B cell (primary cell): Measurements from ENCODE around the gene SPOP. TPM values are rescaled to one million over a fixed set of nuclear protein-coding genes. Genes with fewer than 3 reads are reported as not detected.

Experiments
- ATAC-seq: fragments of 200-7000 bp; cut with Tn5 transposase; one replicate; pipeline ENCODE4 v1.10.0; 2021; ENCODE audit warnings: low read depth, mild to moderate bottlenecking, moderate number of reproducible peaks, moderate library complexity
- CTCF ChIA-PET: fragments of 350-600 bp; sonication (Branson Sonifier 250); formaldehyde crosslinking; loops from one replicate; lab custom pipeline; 2021; ENCODE audit warnings: antibody characterized with exemption, inconsistent platforms; lab: Charles Lee
- POLR2A ChIA-PET: fragments of 350-600 bp; sonication (Branson Sonifier 250); formaldehyde crosslinking; loops from one replicate; lab custom pipeline; 2021; ENCODE audit warnings: antibody characterized with exemption; lab: Charles Lee
- DNase-seq: peaks from one replicate; pipeline ENCODE4 v3.0.0; 2013
- H2AFZ ChIP-seq: 2 replicates; pipeline ENCODE4 v1.6.1; 2012; ENCODE audit warnings: mild to moderate bottlenecking, low read depth, low read length; ENCODE audit not compliant: insufficient read depth, poor library complexity, severe bottlenecking
- H3K27ac ChIP-seq, 2 donors: 1 replicate in 1 of 2; 2 replicates in 1 of 2; pipeline ENCODE4 v1.5.1; 2012 to 2013; ENCODE audit warnings: low read length in 2 of 2, mild to moderate bottlenecking in 2 of 2, moderate library complexity in 1 of 2
- H3K27me3 ChIP-seq, 4 experiments: fragments of 200-600 bp in 1 of 4; sonication (generic) in 1 of 4; replicated peaks in 1 of 4; 1 replicate in 2 of 4; 2 replicates in 2 of 4; pipeline versions ENCODE4 v1.6.1 to v1.7.0; 2013 to 2016; ENCODE audit warnings: low read length in 3 of 4, mild to moderate bottlenecking in 2 of 4, mixed read lengths in 1 of 4, moderate library complexity in 1 of 4; ENCODE audit not compliant: insufficient read depth in 4 of 4, control insufficient read depth in 3 of 4; ENCODE audit errors: control extremely low read depth in 1 of 4
- H3K36me3 ChIP-seq, 2 experiments: replicated peaks in 1 of 2; 1 replicate in 1 of 2; 2 replicates in 1 of 2; pipeline versions ENCODE4 v1.6.1 to v1.7.1; 2013; ENCODE audit warnings: low read length in 1 of 2; ENCODE audit not compliant: insufficient read depth in 2 of 2, control insufficient read depth in 1 of 2; ENCODE audit errors: control extremely low read depth in 1 of 2, extremely low read depth in 1 of 2
- H3K4me1 ChIP-seq, 2 donors: fragments of 200-600 bp in 1 of 2; sonication (generic) in 1 of 2; 1 replicate in 1 of 2; 2 replicates in 1 of 2; pipeline versions ENCODE4 v1.5.1 to v1.6.1; 2013 to 2017; ENCODE audit warnings: low read length in 2 of 2; ENCODE audit not compliant: control insufficient read depth in 2 of 2, insufficient read depth in 2 of 2
- H3K4me2 ChIP-seq: replicated peaks from 2 replicates; pipeline ENCODE3; 2012; ENCODE audit warnings: mild to moderate bottlenecking, low read depth, low read length; ENCODE audit not compliant: poor library complexity, severe bottlenecking
- H3K4me3 ChIP-seq, 5 experiments: fragments of 200-600 bp in 1 of 5; sonication (generic) in 1 of 5; 1 replicate in 3 of 5; 2 replicates in 2 of 5; pipeline versions ENCODE4 v1.5.1 to v1.7.0; 2011 to 2016; ENCODE audit warnings: low read length in 4 of 5, mild to moderate bottlenecking in 4 of 5, low read depth in 2 of 5, control low read depth in 1 of 5, moderate library complexity in 1 of 5; ENCODE audit not compliant: insufficient read depth in 1 of 5; ENCODE audit errors: control extremely low read depth in 1 of 5, extremely low read depth in 1 of 5
- H3K79me2 ChIP-seq: fragments of 200-600 bp; sonication (generic); one replicate; pipeline ENCODE4 v1.6.0; 2016; ENCODE audit warnings: low read length; ENCODE audit not compliant: control insufficient read depth, insufficient read depth
- H3K9ac ChIP-seq: fragments of 200-600 bp; sonication (generic); 2 replicates; pipeline ENCODE4 v1.6.1; 2017; ENCODE audit warnings: mild to moderate bottlenecking, low read length, moderate library complexity
- H3K9me3 ChIP-seq, 3 donors: one replicate each; pipeline versions ENCODE4 v1.6.1 to v1.7.1; 2013; ENCODE audit warnings: low read length in 2 of 3; ENCODE audit not compliant: control insufficient read depth in 2 of 3, insufficient read depth in 1 of 3; ENCODE audit errors: control extremely low read depth in 1 of 3
- H4K20me1 ChIP-seq: 2 replicates; pipeline ENCODE4 v1.6.0; 2012; ENCODE audit warnings: mild to moderate bottlenecking, low read length; ENCODE audit not compliant: insufficient read depth, control insufficient read depth, poor library complexity, severe bottlenecking
- H3K27ac Mint-ChIP-seq: one replicate; pipeline ENCODE4 v1.8.0; 2021; ENCODE audit warnings: mixed read lengths
- H3K27me3 Mint-ChIP-seq: one replicate; pipeline ENCODE4 v1.8.0; 2021; ENCODE audit warnings: mixed read lengths
- H3K4me1 Mint-ChIP-seq: one replicate; pipeline ENCODE4 v1.8.0; 2021; ENCODE audit warnings: mixed read lengths
- H3K4me3 Mint-ChIP-seq: one replicate; pipeline ENCODE4 v1.8.0; 2021; ENCODE audit warnings: mixed read lengths
- H3K9me3 Mint-ChIP-seq: one replicate; pipeline ENCODE4 v1.8.0; 2022; ENCODE audit warnings: mixed read lengths; ENCODE audit not compliant: insufficient read depth
- EZH2 ChIP-seq: IDR thresholded peaks from 2 replicates; pipeline ENCODE4 v1.6.1; 2012; ENCODE audit warnings: borderline replicate concordance, low read depth, mild to moderate bottlenecking, moderate library complexity, low read length; ENCODE audit not compliant: insufficient read depth, poor library complexity, severe bottlenecking
- WGBS: methylation state at CpG from one replicate; pipeline ENCODE4 v1.1.5; 2013; ENCODE audit warnings: missing lambda C conversion rate; ENCODE audit not compliant: insufficient coverage; 5-methylcytosine and 5-hydroxymethylcytosine counted together
- intact Hi-C: fragments of 100-400 bp; cut with micrococcal nuclease; formaldehyde crosslinking; loops from one replicate; pipeline ENCODE4 v1.10.0; 2022
- polyA plus RNA-seq: library from polyadenylated mRNA; depleted of rRNA; stranded (reverse); fragments of >200 nt; gene quantifications from 2 replicates; pipeline ENCODE4 v1.2.3, GENCODE V29; 2012
- total RNA-seq, 2 donors: library from RNA; stranded (reverse); fragments of 120-200 nt in 1 of 2; gene quantifications; 1 replicate in 1 of 2; 2 replicates in 1 of 2; pipeline versions ENCODE4 v1.2.3 to v1.2.4, GENCODE V29; 2013 to 2022
- TF ChIP-seq, protein P1 (sequence below): fragments of 200-600 bp; IDR thresholded peaks from one replicate; pipeline ENCODE4 v1.8.0; 2022; ENCODE audit warnings: antibody characterized with exemption, mild to moderate bottlenecking

SPOP gene
- total and polyA plus RNA-seq, 2 donors (not counting 1 experiment from before 2014, with no cell fraction given): 27.0 to 72.1 TPM

GRCh38 chr17:49630113-49630900, 47.6 kb downstream of the SPOP start:
- H3K4me3 Mint-ChIP-seq: no peak overlapping the region
- no peak overlapping the region for H3K9ac ChIP-seq
- no peak overlapping the region for H3K4me2 ChIP-seq
- intact Hi-C loops: no loop called here
- peaks cover 68% of the 10 kb centered on the region for H3K79me2 ChIP-seq
- CTCF ChIA-PET: interaction anchor here (0.8 kb wide), 1 partner anchor 68 kb away, joined by 4 read pairs; no protein-coding TSS in a partner anchor
- peaks cover 71% of the 10 kb centered on the region for H4K20me1 ChIP-seq
- TF ChIP-seq, protein P1, sequence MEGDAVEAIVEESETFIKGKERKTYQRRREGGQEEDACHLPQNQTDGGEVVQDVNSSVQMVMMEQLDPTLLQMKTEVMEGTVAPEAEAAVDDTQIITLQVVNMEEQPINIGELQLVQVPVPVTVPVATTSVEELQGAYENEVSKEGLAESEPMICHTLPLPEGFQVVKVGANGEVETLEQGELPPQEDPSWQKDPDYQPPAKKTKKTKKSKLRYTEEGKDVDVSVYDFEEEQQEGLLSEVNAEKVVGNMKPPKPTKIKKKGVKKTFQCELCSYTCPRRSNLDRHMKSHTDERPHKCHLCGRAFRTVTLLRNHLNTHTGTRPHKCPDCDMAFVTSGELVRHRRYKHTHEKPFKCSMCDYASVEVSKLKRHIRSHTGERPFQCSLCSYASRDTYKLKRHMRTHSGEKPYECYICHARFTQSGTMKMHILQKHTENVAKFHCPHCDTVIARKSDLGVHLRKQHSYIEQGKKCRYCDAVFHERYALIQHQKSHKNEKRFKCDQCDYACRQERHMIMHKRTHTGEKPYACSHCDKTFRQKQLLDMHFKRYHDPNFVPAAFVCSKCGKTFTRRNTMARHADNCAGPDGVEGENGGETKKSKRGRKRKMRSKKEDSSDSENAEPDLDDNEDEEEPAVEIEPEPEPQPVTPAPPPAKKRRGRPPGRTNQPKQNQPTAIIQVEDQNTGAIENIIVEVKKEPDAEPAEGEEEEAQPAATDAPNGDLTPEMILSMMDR: no peak
- TF ChIP-seq EZH2: no peak
- no peaks in the 10 kb centered on the region for H3K4me1 ChIP-seq
- H3K9me3 Mint-ChIP-seq: no peaks in the 10 kb centered on the region
- POLR2A ChIA-PET: no interaction called here
- no CpG with 5 or more reads among the region's 6 CpGs for WGBS
- no peaks in the 10 kb centered on the region for H3K9me3 ChIP-seq
- DNase-seq: no peak
- H3K27me3 Mint-ChIP-seq: no peaks in the 10 kb centered on the region
- no peak overlapping the region for H3K27ac ChIP-seq
- H3K4me1 Mint-ChIP-seq: peaks cover 13% of the 10 kb centered on the region
- no peak overlapping the region for H3K4me3 ChIP-seq
- no peak for ATAC-seq
- peaks cover 0 to 1% of the 10 kb centered on the region in 2 experiments for H3K36me3 ChIP-seq
- H3K27me3 ChIP-seq: no peaks in the 10 kb centered on the region
- no peak overlapping the region for H3K27ac Mint-ChIP-seq
- H2AFZ ChIP-seq: no peak overlapping the region

DNA sequence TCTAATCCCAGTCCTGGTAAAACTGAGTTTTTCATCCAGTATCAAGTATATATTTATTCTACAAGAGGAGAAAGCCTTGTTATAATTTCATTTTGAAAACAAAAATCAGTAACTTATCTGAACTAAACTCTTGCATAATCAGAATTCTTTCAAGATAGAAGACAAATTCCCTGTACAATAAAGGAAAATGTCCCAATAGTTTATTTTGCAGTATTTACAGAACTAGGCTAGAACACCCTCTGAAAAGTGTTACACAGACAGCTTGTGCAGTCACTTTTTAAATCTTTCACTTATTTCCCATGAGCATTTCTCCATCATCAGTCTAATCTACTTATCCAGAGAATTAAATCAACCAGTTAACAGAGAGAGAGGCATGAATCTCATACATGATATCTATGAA, 48.5 kb downstream of the SPOP start:
- no peaks in the 10 kb centered on the region for H3K4me1 ChIP-seq
- peaks cover 75% of the 10 kb centered on the region for H4K20me1 ChIP-seq
- no peak overlapping the region for H3K4me3 ChIP-seq
- DNase-seq: no peak
- peaks cover 0 to 1% of the 10 kb centered on the region in 2 experiments for H3K36me3 ChIP-seq
- H3K4me1 Mint-ChIP-seq: peaks cover 12% of the 10 kb centered on the region
- ChIA-PET CTCF (interaction anchor here (0.8 kb wide), 1 partner anchor 66 kb away, joined by 3 read pairs; no protein-coding TSS in a partner anchor), POLR2A (no interaction called here)
- H3K27me3 ChIP-seq: no peaks in the 10 kb centered on the region
- H3K9ac ChIP-seq: no peak overlapping the region
- intact Hi-C loops: no loop called here
- no peak for ATAC-seq
- no peak overlapping the region for H3K27ac ChIP-seq
- no peak overlapping the region for H2AFZ ChIP-seq
- H3K27me3 Mint-ChIP-seq: no peaks in the 10 kb centered on the region
- H3K27ac Mint-ChIP-seq: no peak overlapping the region
- H3K79me2 ChIP-seq: peaks cover 62% of the 10 kb centered on the region
- no peaks in the 10 kb centered on the region for H3K9me3 Mint-ChIP-seq
- no peak overlapping the region for H3K4me2 ChIP-seq
- no peak overlapping the region for H3K4me3 Mint-ChIP-seq
- no peaks in the 10 kb centered on the region for H3K9me3 ChIP-seq
- TF ChIP-seq, protein P1: no peak
- no peak for TF ChIP-seq EZH2
